HEK293 (cell line): ENCODE results near the gene POT1.

Experiments
- ATF2 ChIP-seq: fragments of 450-650 bp; formaldehyde crosslinking; IDR thresholded peaks from 2 replicates; pipeline ENCODE4 v1.5.1; 2016; ENCODE audit warnings: missing biosample characterization, missing genetic modification characterization, low read depth
- KLF17 ChIP-seq: fragments of 450-650 bp; formaldehyde crosslinking; IDR thresholded peaks from 2 replicates; pipeline ENCODE4 v1.5.1; 2016; ENCODE audit warnings: missing biosample characterization, missing genetic modification characterization
- MYNN ChIP-seq: fragments of 450-650 bp; formaldehyde crosslinking; IDR thresholded peaks from 2 replicates; pipeline ENCODE4 v1.5.1; 2016; ENCODE audit warnings: missing biosample characterization, missing genetic modification characterization, borderline replicate concordance
- PRDM1 ChIP-seq: fragments of 450-650 bp; formaldehyde crosslinking; IDR thresholded peaks from 2 replicates; pipeline ENCODE4; 2016; ENCODE audit warnings: missing biosample characterization, missing genetic modification characterization
- PRDM4 ChIP-seq: fragments of 450-650 bp; formaldehyde crosslinking; IDR thresholded peaks from 2 replicates; pipeline ENCODE4 v1.5.1; 2017; ENCODE audit warnings: missing biosample characterization, missing genetic modification characterization
- PRDM6 ChIP-seq: fragments of 450-650 bp; formaldehyde crosslinking; IDR thresholded peaks from 2 replicates; pipeline ENCODE4 v1.5.1; 2017; ENCODE audit warnings: missing biosample characterization, missing genetic modification characterization
- SCRT1 ChIP-seq: fragments of 450-650 bp; formaldehyde crosslinking; IDR thresholded peaks from 2 replicates; pipeline ENCODE4 v1.5.1; 2016; ENCODE audit warnings: missing biosample characterization, missing genetic modification characterization, borderline replicate concordance
- SP7 ChIP-seq: fragments of 450-650 bp; formaldehyde crosslinking; IDR thresholded peaks from 2 replicates; pipeline ENCODE4 v1.5.1; 2016; ENCODE audit warnings: missing biosample characterization, missing genetic modification characterization
- WT1 ChIP-seq: fragments of 450-650 bp; formaldehyde crosslinking; IDR thresholded peaks from 2 replicates; pipeline ENCODE4 v1.5.1; 2016; ENCODE audit warnings: missing biosample characterization, missing genetic modification characterization
- YY1 ChIP-seq: fragments of 450-650 bp; formaldehyde crosslinking; IDR thresholded peaks from 2 replicates; pipeline ENCODE4 v1.5.1; 2018; ENCODE audit warnings: missing biosample characterization, missing genetic modification characterization
- ZBTB20 ChIP-seq: fragments of 450-650 bp; formaldehyde crosslinking; IDR thresholded peaks from 2 replicates; pipeline ENCODE4 v1.5.1; 2016; ENCODE audit warnings: missing biosample characterization, missing genetic modification characterization
- ZBTB26 ChIP-seq: fragments of 450-650 bp; formaldehyde crosslinking; optimal IDR thresholded peaks from 2 replicates; pipeline ENCODE3; 2016; ENCODE audit warnings: missing biosample characterization, mild to moderate bottlenecking, missing genetic modification characterization
- ZFP37 ChIP-seq: fragments of 450-650 bp; formaldehyde crosslinking; IDR thresholded peaks from 2 replicates; pipeline ENCODE4 v1.5.1; 2016; ENCODE audit warnings: missing biosample characterization, missing genetic modification characterization
- ZNF112 ChIP-seq: fragments of 450-650 bp; formaldehyde crosslinking; IDR thresholded peaks from 2 replicates; pipeline ENCODE4 v1.5.0; 2017; ENCODE audit warnings: missing biosample characterization, missing genetic modification characterization
- ZNF121 ChIP-seq: fragments of 450-650 bp; formaldehyde crosslinking; IDR thresholded peaks from 2 replicates; pipeline ENCODE4 v1.5.1; 2016; ENCODE audit warnings: missing biosample characterization, missing genetic modification characterization
- ZNF146 ChIP-seq: fragments of 450-650 bp; formaldehyde crosslinking; IDR thresholded peaks from 2 replicates; pipeline ENCODE4 v1.5.1; 2016; ENCODE audit warnings: missing biosample characterization, missing genetic modification characterization
- ZNF157 ChIP-seq: fragments of 450-650 bp; formaldehyde crosslinking; IDR thresholded peaks from 2 replicates; pipeline ENCODE4 v1.5.1; 2016; ENCODE audit warnings: missing biosample characterization, missing genetic modification characterization
- ZNF19 ChIP-seq: fragments of 450-650 bp; formaldehyde crosslinking; IDR thresholded peaks from 2 replicates; pipeline ENCODE4; 2016; ENCODE audit warnings: missing biosample characterization, missing genetic modification characterization, low read depth
- ZNF280C ChIP-seq: fragments of 450-650 bp; formaldehyde crosslinking; IDR thresholded peaks from 2 replicates; pipeline ENCODE4 v1.5.1; 2016; ENCODE audit warnings: missing biosample characterization, missing genetic modification characterization
- ZNF341 ChIP-seq: fragments of 450-650 bp; formaldehyde crosslinking; IDR thresholded peaks from 2 replicates; pipeline ENCODE4; 2016; ENCODE audit warnings: low read depth, missing biosample characterization, missing genetic modification characterization
- ZNF350 ChIP-seq: fragments of 450-650 bp; formaldehyde crosslinking; IDR thresholded peaks from 2 replicates; pipeline ENCODE4 v1.5.0; 2017; ENCODE audit warnings: missing biosample characterization, mild to moderate bottlenecking, missing genetic modification characterization
- ZNF398 ChIP-seq: fragments of 450-650 bp; formaldehyde crosslinking; IDR thresholded peaks from 2 replicates; pipeline ENCODE4 v1.5.1; 2017; ENCODE audit warnings: missing biosample characterization, missing genetic modification characterization
- ZNF404 ChIP-seq: fragments of 450-650 bp; formaldehyde crosslinking; IDR thresholded peaks from 2 replicates; pipeline ENCODE4 v1.5.1; 2017; ENCODE audit warnings: missing biosample characterization, missing genetic modification characterization
- ZNF423 ChIP-seq: fragments of 450-650 bp; formaldehyde crosslinking; IDR thresholded peaks from 2 replicates; pipeline ENCODE4 v1.5.1; 2016; ENCODE audit warnings: missing biosample characterization, missing genetic modification characterization
- ZNF433 ChIP-seq: fragments of 450-650 bp; formaldehyde crosslinking; IDR thresholded peaks from 2 replicates; pipeline ENCODE4 v1.5.1; 2016; ENCODE audit warnings: missing biosample characterization, missing genetic modification characterization, low read depth
- ZNF677 ChIP-seq: fragments of 450-650 bp; IDR thresholded peaks from 2 replicates; pipeline ENCODE4 v1.5.0; 2018; ENCODE audit warnings: missing biosample characterization, mild to moderate bottlenecking, missing genetic modification characterization, moderate library complexity
- ZNF776 ChIP-seq: fragments of 450-650 bp; formaldehyde crosslinking; IDR thresholded peaks from 2 replicates; pipeline ENCODE4 v1.5.0; 2017; ENCODE audit warnings: missing biosample characterization, missing genetic modification characterization, borderline replicate concordance
- ZNF837 ChIP-seq: fragments of 450-650 bp; formaldehyde crosslinking; IDR thresholded peaks from 2 replicates; pipeline ENCODE4 v1.5.1; 2016; ENCODE audit warnings: missing biosample characterization, missing genetic modification characterization

The POT1 gene

GRCh38 chr7:124929467-124930172 is at the start of gene POT1 (continued):
- TF ChIP-seq PRDM6 (tag by site-specific recombination) (no peak), ATF2 (tag by site-specific recombination) (peak; percentile 99), ZNF341 (tag by site-specific recombination) (0 out of 2 replicates have a peak, but pooled peaks have one; percentile 41), YY1 (tag by site-specific recombination) (peak; percentile 19; the same call in 1 of the 2 replicates), ZNF433 (tag by site-specific recombination) (no peak), ZFP37 (tag by site-specific recombination) (no peak), ZNF350 (no peak), ZNF837 (tag by site-specific recombination) (no peak), ZNF280C (tag by site-specific recombination) (no peak), ZNF398 (tag by site-specific recombination) (no peak), ZNF404 (tag by site-specific recombination) (no peak), ZNF677 (no peak), PRDM4 (tag by site-specific recombination) (no peak), ZNF157 (tag by site-specific recombination) (no peak), ZNF121 (no peak), SP7 (tag by site-specific recombination) (peak; percentile 65), MYNN (tag by site-specific recombination) (no peak), ZNF19 (tag by site-specific recombination) (no peak), ZNF423 (tag by site-specific recombination) (no peak), ZBTB20 (tag by site-specific recombination) (peak; percentile 47; the same call in 1 of the 2 replicates), ZNF776 (tag by site-specific recombination) (no peak), KLF17 (tag by site-specific recombination) (no peak), PRDM1 (tag by site-specific recombination) (peak; percentile 34; the same call in 1 of the 2 replicates), ZNF146 (no peak), WT1 (tag by site-specific recombination) (no peak), ZNF112 (no peak), SCRT1 (no peak), ZBTB26 (tag by site-specific recombination) (peak; percentile 34)
